GM18502 (cell line): ENCODE data around the gene TMED6.
A peak's percentile ranks its signal among the peaks of the same experiment; 100 is the strongest.

Experiments used
- ATAC-seq: cut with Tn5 transposase; IDR thresholded peaks from one replicate; pipeline ENCODE4 v1.9.1; 2021; ENCODE audit warnings: mild to moderate bottlenecking; ENCODE audit not compliant: unreplicated experiment, poor library complexity

The TMED6 gene

DNA sequence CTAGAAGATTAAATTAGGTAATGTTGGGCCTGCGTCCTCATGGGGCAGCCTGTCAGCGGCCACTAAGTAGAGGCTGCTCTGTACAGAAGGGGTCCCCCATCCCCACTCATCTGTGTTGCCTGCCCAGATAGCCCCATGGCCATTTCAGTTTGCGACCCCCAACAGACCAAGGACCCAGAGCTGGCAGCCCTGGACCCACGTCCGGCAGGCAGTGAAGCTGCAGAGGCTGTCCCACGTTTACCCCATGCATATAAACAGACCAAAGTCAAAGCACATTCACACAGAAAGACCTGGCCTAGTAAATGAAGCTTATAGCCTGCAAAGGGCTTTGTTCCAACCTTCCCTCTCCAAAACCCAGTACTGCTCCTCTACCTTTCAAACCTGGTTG, 25.8 kb downstream of the TMED6 start:
- no peak for ATAC-seq

DNA sequence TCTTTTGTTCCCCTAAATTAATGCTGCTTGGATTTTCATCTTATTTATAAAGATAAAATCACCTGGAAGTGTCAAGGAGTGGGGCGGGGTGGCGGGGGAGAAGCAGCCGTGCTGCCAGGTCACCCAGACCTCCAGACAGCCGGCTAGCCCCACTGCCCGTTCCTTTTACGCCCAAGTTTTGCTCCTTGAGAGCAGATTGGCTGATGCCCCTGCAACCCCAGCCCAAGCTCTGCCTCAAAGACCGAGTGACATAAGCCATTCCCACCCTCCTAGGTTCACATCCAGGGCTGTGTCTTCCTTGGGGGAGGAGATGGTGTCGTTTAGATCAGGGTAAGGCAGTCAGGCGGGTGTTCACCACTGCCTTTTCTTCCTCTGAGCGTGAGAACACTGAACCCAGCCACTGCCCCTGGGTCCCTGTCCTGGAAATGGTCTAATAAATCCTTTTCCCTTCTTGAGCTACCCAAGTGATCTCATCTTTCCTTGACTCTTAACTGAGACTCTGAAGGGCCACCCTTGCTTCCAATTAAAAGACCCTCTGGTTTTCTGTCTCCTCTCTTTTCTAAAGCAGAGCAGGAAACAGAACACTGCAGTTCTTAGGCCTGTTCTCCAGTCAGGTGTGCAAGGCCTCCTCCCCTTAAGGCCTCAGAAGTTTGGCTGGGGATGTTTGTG, 26.9 kb downstream of the TMED6 start:
- no peak for ATAC-seq

DNA sequence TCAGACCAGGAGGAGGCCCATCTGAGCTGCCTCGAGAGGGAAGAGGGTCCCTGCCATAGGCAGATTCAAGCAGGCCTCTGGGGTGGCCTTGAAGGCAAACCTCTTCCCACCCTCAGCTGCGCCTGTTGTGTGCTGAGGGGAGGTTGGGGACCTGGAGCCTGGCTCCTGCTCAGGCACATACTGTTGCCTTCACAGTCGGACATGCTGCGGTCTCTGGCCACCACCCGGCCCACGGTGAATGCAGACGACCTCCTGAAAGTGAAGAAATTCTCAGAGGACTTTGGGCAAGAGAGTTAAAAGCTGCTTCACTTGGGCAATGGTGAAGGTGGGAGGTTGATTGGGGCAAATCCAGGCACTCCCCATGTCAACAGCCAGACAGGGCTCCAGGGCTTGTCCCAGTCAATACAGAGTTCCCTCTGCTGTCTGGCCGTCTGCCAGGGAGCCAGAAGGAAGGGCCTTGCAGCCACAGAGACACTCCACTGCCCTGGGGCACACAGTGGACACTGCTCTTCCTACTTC, 27.5 kb downstream of the TMED6 start:
- ATAC-seq = no peak

DNA sequence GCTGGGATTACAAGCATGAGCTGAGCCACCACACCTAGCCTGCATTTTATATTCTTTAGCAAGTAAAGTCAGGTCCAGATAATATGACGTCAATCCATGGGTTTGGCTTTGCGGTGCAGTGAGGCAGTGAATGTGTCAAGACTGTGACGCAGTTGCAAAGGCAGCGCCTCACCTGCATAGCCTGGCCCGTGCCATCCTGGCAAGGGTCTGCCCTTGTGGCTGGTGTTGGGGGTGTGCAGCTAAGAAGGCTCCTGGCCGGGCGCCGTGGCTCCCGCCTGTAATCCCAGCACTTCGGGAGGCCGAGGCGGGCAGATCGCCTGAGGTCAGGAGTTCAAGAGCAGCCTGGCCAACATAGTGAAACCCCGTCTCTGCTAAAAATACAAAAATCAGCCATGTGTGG, 28.2 kb downstream of the TMED6 start:
- no peak for ATAC-seq

DNA sequence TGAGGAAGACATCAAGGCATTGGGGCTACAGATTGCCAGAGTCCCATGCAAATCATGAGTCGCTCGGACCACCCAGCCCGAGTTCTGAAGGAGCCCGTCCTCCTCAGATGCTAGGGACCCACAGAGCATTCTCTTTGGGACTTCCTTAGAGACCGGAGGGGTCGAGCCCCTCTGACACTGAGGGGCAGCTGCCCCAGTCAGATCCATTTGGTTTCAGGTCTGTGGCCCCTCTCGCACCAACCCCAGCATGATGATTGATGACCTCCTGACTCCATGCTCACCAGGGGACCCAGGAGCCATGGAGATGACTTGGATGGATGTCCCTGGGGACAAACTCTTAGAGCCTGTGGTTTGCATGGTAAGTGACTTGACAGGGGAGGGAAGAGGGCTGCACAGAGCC, 29.2 kb downstream of the TMED6 start:
- no peak for ATAC-seq

DNA sequence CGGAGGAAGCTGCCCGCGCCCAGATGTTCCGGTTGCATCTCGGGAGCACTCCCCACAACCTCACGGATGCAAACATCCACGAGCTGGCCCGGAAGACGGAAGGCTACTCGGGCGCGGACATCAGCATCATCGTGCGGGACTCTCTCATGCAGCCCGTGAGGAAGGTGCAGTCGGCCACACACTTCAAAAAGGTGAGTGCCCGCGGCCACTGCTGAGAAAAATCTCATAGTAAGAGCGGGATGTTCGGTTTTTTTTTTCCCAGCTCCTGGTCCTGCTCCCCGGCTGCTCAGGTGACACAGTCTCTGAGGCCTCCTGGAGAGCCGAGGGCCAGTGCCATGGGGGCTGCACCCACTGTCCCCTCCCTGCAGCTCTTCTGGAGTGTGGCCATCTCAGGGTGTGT, 30.5 kb downstream of the TMED6 start:
- no peak for ATAC-seq

DNA sequence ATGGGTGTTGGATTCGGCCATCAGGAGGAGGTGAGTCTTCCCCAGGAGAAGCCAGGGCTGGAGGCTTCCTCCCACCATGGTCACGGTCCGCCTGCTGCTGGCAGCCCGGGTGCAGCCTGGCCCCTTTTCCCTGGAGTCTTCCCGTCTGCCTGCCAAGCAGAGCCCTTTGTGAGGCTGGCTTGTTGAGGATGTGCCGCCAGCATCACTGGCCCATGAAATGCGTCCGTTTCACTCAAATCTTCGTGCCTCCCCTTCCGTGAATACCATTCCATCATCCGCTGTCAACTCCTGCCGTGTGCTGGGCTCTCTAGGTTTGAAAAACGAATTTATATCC, 30.9 kb downstream of the TMED6 start:
- no peak for ATAC-seq

DNA sequence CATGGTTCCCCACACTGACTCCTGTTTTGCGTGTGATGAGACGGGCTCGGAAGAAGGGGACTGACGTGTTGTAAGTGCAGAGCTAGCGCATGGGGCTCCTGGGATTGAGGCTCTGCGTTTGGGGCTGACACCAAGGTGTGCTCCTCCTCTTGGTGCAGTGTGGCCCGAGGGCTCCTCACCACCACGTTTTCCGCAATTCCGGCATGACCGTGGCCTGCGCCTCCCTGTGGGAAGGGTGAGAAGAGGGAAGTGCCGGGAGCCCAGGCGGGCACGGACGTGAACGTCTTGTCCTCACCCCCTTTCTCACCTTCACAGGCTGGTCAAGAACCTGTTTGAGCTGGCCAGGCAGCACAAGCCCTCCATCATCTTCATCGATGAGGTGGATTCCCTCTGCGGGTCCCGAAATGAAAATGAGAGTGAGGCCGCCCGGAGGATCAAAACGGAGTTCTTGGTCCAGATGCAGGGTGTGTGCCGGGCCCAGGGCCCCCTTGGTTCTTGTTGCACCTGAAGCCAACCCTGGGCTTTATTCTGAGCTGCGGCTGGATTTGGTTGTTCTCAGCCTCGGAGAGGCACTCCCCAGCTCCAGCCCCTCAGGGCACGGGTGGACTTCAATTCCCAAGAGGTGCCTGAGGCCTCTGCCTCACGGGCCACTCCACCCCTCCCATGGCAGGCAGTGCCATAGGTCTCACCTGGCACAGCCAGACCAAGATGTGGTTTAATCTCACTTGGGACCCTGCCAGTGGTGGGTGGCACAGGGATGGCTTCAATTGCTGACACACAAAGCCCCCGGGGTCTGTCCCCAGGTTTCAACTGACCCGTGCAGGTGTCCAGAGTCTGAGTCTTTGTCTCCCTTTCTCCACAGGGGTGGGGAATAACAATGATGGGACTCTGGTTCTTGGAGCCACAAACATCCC, 31.5 kb downstream of the TMED6 start:
- no peak for ATAC-seq

DNA sequence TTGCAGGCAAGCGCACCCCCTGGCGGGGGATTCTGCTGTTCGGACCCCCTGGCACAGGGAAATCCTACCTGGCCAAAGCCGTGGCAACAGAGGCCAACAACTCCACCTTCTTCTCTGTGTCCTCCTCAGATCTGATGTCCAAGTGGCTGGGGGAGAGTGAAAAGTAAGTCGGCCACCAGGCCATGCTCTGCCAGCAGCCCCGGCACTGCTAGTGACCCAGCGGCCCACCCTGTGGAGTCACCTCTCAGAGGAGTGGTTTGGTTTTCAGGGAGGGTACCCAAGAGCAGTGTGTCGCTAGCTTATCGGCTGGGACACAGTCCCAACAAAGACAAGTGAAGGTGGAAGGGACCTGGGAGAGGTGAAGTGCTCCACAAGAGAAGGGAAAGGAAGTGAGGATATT, 32.2 kb downstream of the TMED6 start:
- no peak for ATAC-seq

DNA sequence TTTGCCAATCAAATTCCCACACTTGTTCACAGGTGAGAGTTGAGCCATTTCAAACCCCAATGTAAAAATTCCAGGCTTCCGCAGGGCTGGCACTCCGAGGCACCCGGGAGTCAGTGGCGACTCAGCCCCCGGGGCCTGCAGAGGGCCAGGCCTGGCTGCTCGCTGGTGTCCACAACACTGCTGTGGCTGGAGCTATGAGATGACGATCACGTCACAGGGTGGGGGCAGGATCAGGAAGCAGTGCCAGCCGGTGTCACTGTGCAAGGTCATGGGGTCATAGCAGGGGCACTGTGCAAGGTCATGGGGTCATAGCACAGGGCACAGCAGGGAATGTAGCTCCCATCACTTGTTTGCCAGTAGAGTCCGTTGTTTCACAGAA, 32.7 kb downstream of the TMED6 start:
- no peak for ATAC-seq

DNA sequence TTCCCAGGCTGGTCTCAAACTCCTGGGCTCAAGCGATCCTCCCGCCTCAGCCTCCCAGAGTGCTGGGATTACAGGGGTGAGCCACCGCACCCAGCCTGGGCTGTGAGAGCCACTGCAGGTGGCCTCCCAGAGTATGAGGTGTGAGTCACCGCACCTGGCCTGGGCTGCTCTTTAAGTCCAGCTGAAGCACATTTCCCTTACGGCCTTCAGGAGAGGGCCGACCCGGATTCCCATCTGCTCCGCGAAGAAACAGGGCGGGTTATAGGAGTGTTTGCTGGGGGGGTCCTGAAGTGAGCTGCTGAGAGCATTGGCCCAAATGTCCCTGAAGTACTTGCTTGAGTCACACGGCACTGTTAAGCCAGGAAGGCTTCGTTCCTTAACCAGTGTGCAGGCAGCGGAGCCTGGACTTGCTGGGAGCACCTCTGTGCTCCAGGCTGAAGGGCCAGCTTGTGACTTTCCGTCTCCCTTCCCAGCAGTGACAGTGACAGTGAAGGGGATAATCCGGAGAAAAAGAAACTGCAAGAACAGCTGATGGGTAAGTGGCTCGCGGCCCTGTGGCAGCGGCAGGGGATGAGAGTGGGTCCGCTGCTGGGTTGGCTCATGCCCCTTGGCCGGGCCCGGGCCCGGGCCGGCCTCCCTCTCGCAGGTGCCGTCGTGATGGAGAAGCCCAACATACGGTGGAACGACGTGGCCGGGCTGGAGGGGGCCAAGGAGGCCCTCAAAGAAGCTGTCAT, 33.2 kb downstream of the TMED6 start:
- no peak for ATAC-seq

DNA sequence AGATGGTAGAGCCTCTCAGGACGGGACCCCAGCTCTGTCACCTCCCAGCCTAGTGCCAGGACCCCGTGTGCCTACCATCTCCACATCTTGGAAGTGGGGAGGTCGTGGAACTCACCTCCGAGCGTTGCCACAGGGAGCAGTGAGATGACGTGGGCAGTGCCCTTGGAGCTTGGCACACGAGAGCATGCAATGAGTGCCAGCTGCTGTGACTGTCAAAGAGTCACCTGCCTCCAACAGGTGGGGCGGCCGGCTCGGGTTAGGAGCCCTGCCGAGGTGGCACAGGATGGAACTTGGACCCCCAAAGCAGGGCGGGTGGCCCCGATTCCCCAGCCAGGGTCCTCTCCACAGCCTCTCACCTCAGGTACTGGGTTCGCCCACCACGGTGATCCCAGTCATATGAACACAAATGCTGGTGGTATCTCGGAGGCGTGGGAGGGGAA, 35.0 kb downstream of the TMED6 start:
- no peak for ATAC-seq

DNA sequence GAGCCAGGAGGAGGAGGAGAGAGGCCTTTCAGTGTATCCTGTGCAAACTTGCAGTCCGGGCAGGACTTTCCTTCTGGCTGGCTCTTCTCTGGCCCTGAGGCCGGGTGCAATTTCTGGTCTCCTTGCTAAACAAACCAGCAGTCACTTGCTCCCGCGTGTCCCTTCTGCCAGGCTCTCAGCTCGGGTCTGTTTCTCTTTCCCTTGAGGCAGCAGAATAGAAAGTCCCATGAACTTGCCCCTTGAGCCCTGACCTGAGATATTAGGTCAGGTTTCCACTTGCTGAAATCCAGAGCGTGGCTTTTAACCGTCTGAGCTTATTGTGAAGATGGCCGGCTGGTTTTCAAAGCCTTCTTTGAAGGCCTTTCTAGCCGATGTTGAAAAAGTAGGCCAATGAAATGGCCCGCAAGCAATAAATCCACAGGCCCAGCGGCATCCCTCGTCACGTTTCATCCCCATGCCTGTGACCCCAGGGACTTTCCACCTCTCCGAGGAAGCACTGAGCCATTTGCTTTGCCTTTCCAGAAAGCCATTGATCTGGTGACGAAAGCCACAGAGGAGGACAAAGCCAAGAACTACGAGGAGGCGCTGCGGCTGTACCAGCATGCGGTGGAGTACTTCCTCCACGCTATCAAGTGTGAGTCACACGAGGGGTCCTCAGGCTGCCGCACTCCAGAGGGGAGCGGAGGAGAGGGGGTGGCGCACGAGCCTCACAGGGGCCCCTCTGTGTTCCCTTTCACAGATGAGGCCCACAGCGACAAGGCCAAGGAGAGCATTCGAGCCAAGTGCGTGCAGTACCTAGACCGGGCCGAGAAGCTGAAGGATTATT, 35.9 kb downstream of the TMED6 start:
- no peak for ATAC-seq

DNA sequence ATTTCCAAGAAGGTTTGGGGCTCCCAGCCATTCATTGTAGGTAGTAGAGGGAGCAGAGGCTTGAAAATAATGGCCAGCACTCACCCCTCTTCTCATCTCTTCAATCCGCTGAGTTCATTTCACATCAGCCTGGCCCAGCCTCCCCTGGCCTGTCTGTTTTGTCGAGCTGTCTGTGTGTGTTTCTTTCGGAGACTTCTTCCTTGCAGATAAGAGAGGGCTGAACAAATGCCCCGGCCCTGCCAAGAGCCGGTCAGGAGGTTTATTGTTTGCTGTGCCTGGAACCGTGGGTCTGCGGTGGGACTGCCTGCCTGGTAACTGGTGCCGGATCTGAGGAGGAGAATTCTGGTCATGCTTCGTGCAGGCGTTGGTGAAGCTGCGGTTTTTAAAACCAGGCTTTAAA, 37.1 kb downstream of the TMED6 start:
- ATAC-seq = no peak

DNA sequence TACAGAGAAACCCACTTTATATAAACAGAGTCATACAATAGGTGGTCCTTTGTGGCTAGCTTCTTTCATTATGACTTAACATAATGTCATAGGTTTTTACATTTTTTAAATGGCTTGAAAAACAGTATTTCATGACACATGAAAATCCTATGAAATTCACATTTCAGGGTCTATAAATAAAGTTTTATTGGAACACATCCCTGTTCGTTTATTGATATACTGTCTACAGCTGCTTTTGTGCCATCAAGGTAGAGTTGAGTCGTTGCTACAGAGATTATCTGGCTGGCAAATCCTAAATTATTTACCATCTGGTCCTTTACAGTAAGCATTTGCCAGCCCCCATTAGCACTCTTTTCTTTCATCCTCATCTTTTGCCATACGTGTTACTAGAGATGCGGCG, 38.1 kb downstream of the TMED6 start:
- no peak for ATAC-seq

DNA sequence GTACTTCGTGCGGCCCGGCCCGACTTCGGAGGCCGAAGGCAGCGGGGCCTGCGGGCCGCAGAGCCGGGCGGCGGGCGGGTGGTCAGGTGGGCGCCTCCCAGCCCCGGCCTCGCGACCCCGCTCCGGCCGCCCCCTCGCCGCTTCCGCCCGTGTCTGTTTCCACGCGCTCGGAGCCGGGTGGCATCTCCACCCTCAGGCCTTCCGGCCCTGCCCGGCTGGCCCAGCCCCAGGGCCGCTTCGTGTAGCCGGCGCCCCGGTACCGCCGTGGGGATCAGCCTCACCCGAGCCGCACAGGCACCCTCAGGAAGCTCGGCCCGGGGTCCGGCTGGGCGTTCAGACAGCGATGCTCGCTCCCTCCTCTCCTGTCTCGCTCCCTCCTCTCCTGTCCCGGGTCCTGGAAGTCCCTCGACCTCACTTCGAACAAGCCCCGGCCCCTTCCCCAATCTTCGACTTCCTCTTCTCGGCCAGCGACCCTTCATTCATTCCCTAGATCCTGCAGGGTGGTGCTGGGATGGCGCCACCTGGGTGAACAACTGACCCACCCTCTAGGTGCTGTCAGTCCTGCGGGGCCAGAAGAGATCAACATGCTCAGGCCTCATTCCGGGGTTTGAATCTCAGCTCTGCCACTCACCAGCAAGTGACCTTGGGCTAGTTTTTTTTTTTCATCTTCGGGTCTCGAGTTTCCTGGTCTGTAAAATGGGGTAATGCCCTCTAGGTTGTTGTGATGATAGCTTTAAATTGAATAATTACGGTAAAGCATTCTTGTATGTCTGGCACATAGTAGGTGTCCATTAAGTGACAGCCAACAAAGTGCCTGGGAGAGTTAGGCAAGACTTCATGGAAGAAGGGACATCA, 39.8 kb downstream of the TMED6 start:
- ATAC-seq = peak; percentile 56

DNA sequence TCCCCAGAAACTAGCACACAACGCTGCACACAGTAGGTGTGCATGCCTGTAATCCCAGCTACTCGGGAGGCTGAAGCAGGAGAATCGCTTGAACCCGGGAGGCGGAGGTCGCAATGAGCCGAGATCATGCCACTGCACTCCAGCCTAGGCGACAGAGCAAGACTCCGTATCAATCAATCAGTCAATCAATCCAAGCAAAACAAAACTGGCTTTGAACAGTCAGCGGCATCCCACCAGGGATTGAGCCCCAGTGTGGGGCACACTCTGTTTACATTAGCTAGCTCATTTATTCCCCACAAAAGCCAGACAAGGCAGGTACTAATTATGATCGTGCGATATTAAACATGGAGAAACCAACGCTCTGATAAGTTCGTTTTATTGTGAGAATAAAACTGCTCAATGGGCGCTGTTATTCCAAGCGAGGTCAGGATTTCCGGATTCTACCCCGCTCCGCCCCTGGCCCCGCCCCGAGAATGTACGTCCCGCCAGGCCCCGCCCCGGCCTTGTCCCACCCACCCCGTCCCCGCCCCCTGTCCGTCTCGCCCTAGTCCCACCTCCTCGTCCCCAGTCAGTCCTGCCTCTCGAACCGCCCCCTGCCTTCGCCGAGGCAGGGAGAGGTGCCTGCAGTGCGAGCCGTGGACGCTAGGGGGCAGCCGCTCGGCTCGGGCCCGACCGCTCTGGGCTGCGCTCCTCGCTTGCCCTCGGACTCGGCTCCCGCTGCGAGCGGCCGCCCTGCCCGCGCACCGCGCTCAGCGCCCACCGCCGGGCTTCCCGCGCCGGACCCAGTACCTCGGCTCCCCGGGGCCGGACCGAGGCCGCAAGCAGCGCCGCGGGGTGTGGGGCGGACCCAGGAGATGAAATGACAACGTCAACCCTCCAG, 40.7 kb downstream of the TMED6 start, which contains the start of gene VPS4A:
Gene VPS4A (plus strand): TSS at position 698 of the 880 bp plus-strand sequence. CDS start 162 bp downstream, at position 860.
- ATAC-seq = peak; percentile 94

DNA sequence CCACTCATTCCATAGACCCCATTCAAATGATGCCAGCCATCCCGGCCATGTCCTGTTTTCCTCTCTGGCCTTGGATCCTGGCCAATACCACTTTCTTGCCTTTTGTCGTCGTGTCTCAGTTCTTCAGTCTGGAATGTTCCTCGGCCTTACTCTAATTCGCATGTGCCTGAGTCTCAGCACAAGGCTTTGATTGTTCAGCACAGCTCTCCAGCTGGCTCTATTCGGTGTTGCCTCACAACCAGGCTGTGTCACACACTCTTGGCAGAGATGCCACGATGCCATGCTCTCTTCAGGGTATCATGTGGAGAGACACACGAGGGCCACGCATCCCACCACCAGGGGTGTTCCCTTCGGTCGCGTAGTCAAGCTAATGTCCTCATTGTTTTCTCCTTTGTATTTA, 42.3 kb downstream of the TMED6 start:
- no peak for ATAC-seq
